Uterus (tissue), 2 donors: Measurements from ENCODE around the gene MAP1LC3B2.

Experiments used
- CTCF ChIP-seq, 4 experiments: fragments of 200-600 bp in 2 of 4; fragments of 450-650 bp in 2 of 4; sonication (generic) in 2 of 4; IDR thresholded peaks; one replicate each; pipeline ENCODE4 v1.5.1; 2016 to 2019; ENCODE audit warnings: antibody characterized with exemption in 4 of 4, mild to moderate bottlenecking in 2 of 4, moderate library complexity in 1 of 4
- POLR2A ChIP-seq, 2 donors: fragments of 450-650 bp; IDR thresholded peaks; one replicate each; pipeline ENCODE4 v1.6.1; 2016; ENCODE audit warnings: antibody characterized with exemption in 2 of 2, mild to moderate bottlenecking in 1 of 2, moderate library complexity in 1 of 2

GRCh38 chr12:116577154-116577561 is 18.0 kb downstream of the MAP1LC3B2 start:
- TF ChIP-seq CTCF (IDR thresholded peaks at IDR 0.05) = no peak
- no peak for TF ChIP-seq POLR2A (IDR thresholded peaks at IDR 0.05)
